Measurements from ENCODE around the gene MYO3B. TPM values are rescaled to one million over a fixed set of nuclear protein-coding genes. Genes with fewer than 3 reads are reported as not detected.

MYO3B gene
- total RNA-seq, 1 experiment from 2014 or later: 0.63 TPM

GRCh38 chr2:170456914-170457313 is 279.0 kb downstream of the MYO3B start:
- H2BK12ac ChIP-seq (ENCODE audit: insufficient read length, low read depth, low read length): no peak overlapping the region
- no CpG with 5 or more reads among the region's 3 CpGs for WGBS (ENCODE audit: extremely low coverage, insufficient read length, low lambda C conversion rate)
- H3T11ph ChIP-seq (ENCODE audit: low read length): no peak overlapping the region
- no peak overlapping the region for H2AFZ ChIP-seq (ENCODE audit: low read length)
- no peak for DNase-seq
- H2AK5ac ChIP-seq (ENCODE audit: insufficient read length, low read length): no peak overlapping the region
- H3K18ac ChIP-seq (ENCODE audit: insufficient read length, low read depth, low read length): no peak overlapping the region
- no peak overlapping the region for H3K4me2 ChIP-seq (ENCODE audit: insufficient read depth, insufficient read length, low read length)
- no peaks in the 10 kb centered on the region for H4K20me1 ChIP-seq (ENCODE audit: control insufficient read depth, insufficient read depth, insufficient read length)
- H3K79me1 ChIP-seq (ENCODE audit: insufficient read depth, low read depth, low read length, poor library complexity, severe bottlenecking): no peaks in the 10 kb centered on the region
- H3K4me3 Mint-ChIP-seq: no peak overlapping the region
- no peak overlapping the region for H3K9ac ChIP-seq (ENCODE audit: extremely low read depth, insufficient read length, low read length)
- H2BK20ac ChIP-seq (ENCODE audit: low read depth, low read length, poor library complexity, severe bottlenecking): no peak overlapping the region
- H3K4me1 Mint-ChIP-seq: peaks cover 2 to 6% of the 10 kb centered on the region in 2 experiments
- H4K5ac ChIP-seq (ENCODE audit: insufficient read length, low read depth, low read length): no peak overlapping the region
- no peak overlapping the region for H3K56ac ChIP-seq (ENCODE audit: insufficient read length, low read depth, low read length)
- TF ChIP-seq CTCF (conservative IDR thresholded peaks at IDR 0.05): no peak
- no peak overlapping the region for H3K14ac ChIP-seq (ENCODE audit: insufficient read depth, low read length)
- no peak overlapping the region for H4K91ac ChIP-seq (ENCODE audit: insufficient read length, low read depth, low read length)
- no peak overlapping the region for H4K8ac ChIP-seq (replicated peaks; ENCODE audit: insufficient read length, low read depth, low read length)
- no peak overlapping the region for H3K27ac ChIP-seq (ENCODE audit: insufficient read length, low read depth, low read length)
- no peaks in the 10 kb centered on the region for H3K27me3 ChIP-seq (ENCODE audit: insufficient read depth, low read length)
- H3K9me3 Mint-ChIP-seq: peaks cover 11 to 13% of the 10 kb centered on the region in 2 experiments
- no peak overlapping the region for H2BK5ac ChIP-seq (ENCODE audit: insufficient read length, low read length)
- H3K4me1 ChIP-seq (ENCODE audit: insufficient read depth, low read length): no peaks in the 10 kb centered on the region
- H3K4ac ChIP-seq (ENCODE audit: low read depth, low read length): no peak overlapping the region
- H3K23me2 ChIP-seq (ENCODE audit: insufficient read length, low read depth, low read length, poor library complexity, severe bottlenecking): no peaks in the 10 kb centered on the region
- no peak overlapping the region for H2BK120ac ChIP-seq (ENCODE audit: low read depth, low read length, poor library complexity, severe bottlenecking)
- H3K9me3 ChIP-seq (ENCODE audit: control insufficient read depth, low read depth, low read length): peaks cover 5% of the 10 kb centered on the region
- no peak overlapping the region for H2BK15ac ChIP-seq (ENCODE audit: low read depth, low read length)
- no peaks in the 10 kb centered on the region for H3K79me2 ChIP-seq (ENCODE audit: insufficient read depth, low read length)
- peaks cover 4% of the 10 kb centered on the region; the same call in 1 of the 2 replicates for H3K27me3 Mint-ChIP-seq (ENCODE audit: low read depth)
- H3K27ac Mint-ChIP-seq: no peak overlapping the region
- H3K36me3 Mint-ChIP-seq (ENCODE audit: insufficient read depth in 1 of 3, low read depth in 3 of 3): peaks cover 3 to 12% (median 6%) of the 10 kb centered on the region in 3 experiments; a peak in 5 of 7 replicates
- no peak overlapping the region for H3K23ac ChIP-seq (ENCODE audit: insufficient read length, low read depth, low read length)

All from H9 (cell line).